GM20000 (cell line): ENCODE results near the gene XPR1.
A peak's percentile ranks its signal among the peaks of the same experiment; 100 is the strongest.

ENCODE experiments used
- DNase-seq: peaks from one replicate; pipeline ENCODE4 v3.0.0; 2012; ENCODE audit warnings: low spot score
- TF ChIP-seq, protein P1 (sequence below): IDR thresholded peaks from 2 replicates; pipeline ENCODE4 v1.5.1; 2012; ENCODE audit warnings: mild to moderate bottlenecking, control low read depth; ENCODE audit errors: extremely low read depth, missing control alignments

Gene XPR1

DNA sequence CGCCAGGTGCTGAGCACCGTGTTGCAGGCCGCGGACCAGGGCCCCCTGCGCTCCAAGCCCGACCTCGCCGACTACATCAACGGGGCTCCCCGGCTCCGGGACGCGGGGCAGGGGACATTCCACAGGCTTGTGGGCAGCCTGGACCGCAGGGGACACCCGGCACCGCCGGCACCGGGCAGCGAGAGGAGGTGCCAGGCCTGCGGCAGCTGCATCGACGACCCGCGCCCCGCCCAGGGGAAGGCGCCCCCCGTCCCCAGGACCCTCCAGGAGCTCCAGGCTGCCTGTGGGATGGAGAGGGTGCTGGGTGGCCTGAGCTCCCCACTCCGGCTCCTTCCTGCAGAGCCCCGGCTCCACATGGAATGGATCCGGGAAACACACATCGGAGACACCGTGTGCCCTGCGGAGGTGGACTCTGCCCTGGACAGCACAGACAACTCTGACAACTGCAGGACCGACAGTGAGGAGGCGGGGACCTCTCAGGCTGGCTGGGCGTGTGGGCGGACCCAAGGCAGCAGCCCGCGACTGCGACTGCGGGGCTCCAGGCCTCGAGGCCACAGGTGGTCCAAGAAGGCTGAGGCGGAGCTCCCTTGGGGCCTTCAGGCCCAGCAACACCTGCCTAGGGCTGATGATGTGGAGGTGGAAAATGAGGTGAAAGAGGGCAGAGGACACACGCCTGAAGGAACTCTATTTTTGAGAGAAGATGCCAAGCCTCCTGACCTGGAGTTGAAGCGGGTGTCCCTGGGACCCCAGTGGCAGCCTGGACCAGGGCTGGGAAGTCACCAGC is 303.7 kb downstream of the XPR1 start:
- DNase-seq = peak; percentile 86
- TF ChIP-seq, protein P1, sequence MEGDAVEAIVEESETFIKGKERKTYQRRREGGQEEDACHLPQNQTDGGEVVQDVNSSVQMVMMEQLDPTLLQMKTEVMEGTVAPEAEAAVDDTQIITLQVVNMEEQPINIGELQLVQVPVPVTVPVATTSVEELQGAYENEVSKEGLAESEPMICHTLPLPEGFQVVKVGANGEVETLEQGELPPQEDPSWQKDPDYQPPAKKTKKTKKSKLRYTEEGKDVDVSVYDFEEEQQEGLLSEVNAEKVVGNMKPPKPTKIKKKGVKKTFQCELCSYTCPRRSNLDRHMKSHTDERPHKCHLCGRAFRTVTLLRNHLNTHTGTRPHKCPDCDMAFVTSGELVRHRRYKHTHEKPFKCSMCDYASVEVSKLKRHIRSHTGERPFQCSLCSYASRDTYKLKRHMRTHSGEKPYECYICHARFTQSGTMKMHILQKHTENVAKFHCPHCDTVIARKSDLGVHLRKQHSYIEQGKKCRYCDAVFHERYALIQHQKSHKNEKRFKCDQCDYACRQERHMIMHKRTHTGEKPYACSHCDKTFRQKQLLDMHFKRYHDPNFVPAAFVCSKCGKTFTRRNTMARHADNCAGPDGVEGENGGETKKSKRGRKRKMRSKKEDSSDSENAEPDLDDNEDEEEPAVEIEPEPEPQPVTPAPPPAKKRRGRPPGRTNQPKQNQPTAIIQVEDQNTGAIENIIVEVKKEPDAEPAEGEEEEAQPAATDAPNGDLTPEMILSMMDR = no peak

DNA sequence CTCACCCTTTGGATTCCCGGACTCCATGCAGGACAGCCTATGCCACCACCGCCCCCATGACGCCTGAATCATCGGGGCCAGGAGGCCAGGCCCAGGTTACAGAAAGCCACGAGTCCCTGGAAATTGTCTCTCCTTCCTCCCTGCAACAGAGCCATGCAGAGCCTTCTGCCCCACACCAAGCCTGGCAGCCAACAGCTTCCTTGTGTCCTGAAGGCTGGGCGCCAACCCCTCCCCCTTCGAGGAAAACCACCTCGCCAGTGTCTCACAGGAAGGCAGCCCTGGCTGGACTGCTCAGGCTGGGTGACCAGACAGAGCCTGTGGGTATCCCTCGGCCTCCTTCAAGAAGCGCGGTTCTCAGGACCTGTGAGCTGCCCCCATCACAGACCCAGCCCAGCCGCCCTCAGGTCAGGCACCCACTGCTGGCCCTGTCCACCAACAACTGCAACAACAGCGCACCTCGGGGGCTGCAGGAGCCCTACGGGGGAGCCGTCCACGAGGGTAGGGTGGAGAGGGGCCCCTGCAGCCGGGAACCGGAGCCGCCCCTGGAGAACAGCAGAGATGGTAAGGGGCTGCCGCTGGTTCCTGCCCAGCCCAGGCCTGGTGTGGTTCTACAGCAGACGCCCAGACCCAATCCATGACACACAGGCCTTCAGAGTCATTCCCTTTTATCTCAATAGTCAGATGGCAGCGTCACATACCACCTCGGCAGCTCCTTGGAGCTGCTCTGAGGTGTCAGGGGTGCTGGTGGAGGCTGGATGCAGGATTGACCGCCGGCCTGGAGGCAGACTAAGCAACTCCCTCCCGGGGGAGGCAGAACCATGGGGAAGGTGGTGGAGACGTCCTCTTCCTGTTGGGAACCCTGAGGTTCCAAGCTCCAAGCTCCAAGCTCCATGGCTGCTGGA is 304.5 kb downstream of the XPR1 start:
- TF ChIP-seq, protein P1 = no peak
- DNase-seq = no peak

DNA sequence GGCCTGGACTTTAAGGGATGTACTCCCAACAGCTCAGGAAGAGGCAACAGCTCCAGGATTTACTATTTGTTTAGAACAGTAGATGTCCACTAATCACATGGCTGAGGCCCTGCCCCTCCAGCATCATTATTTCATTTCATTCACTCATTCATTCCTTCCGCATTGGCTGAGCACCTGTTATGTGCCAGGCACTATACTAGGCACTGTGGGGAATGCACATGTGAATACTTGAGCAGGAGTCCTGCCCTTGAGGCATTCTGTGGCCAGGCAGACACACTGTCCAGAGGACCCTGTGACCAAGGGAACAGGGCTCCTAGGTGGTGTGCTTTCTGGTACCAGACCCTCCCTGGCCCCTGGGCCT is 305.2 kb downstream of the XPR1 start:
- no peak for DNase-seq
- TF ChIP-seq, protein P1 = no peak

DNA sequence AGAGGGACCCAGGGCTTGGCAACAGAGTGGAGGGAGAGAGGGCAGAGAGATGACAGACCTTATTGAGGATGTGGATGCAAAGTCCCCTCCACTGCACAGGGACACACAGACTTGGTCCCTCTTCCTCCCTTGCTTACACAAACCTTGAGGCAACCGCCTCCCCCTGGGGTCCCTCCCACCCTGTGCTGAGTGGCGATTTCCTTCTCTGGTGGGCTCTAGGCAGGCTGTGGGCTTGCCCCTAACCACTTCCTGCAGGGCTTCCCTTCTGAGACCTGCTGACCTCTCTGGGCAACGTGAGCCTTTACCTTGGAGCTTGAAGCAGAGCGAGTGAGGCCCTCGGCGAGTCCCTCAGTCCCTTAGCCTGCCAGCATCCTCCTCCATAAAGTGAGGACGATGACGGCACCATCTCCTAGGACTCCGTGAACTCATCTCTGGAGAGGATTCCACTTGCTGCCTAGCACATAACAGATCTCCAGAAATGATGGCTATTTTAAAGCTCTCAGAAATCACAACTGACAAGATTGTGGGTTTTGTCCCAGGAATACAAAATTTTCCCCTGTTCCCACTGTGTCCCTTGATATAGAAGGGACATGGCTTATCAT is 305.9 kb downstream of the XPR1 start:
- TF ChIP-seq, protein P1 = no peak

DNA sequence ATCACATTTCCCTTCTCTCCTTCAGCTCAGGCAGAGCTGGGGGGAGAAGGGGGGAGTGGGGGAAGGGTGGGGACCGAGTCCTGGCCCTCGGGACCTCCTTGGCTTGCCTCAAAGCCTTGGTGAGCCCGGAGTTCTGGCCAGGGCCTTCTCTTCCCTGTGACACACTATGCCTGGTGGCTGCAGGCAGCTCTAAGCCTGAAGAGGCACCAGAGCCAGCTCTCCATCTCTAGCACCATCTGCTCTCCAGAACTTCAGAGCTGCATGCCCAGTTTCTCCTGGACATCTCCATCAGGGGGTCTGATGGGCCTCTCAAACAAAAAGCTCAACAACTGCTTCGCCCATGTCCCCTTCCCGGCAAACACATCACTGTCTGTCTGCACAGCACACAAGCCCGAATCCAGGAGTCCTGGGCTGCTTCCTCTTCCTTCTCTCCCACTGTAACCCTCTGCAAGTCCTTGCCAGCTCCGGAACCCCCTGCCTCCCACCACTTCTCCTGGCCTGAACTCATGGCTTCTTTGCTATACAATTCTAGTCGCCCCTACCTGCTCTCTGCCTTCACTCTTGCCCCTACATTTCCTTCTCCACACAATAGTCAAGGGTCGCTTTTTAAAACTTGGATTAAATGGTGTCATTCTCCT is 307.4 kb downstream of the XPR1 start:
- TF ChIP-seq, protein P1 = no peak

More for the DNA sequence above, 305.9 kb downstream of the XPR1 start:
- DNase-seq = no peak

DNA sequence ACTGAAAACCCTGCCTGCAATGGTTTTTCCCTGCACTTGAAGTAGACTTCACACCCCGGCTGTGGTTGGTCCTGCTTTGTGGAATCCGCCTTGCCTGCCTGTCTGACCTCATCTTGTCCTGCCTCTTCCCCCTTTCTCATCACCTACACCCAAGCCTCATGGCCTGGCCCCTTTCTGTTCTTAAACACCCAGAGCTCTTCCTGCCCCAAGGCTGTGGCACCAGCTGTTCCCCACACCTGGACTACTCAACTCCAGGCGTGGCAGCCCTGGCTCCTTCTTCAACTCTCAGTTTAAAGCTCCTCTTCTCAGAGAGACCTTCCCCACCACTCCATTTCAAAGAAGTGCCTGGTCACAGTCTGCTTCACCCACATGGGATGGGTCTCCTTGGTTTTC is 307.9 kb downstream of the XPR1 start:
- DNase-seq = no peak
- TF ChIP-seq, protein P1 = no peak

More for the DNA sequence above, 307.4 kb downstream of the XPR1 start:
- DNase-seq = no peak
